Fibroblast of skin of right biceps (primary cell): ENCODE data around the gene IL20RB.

ENCODE experiments used
- DNase-seq: peaks from one replicate; pipeline ENCODE4 v3.0.0-alpha.2; 2013

The IL20RB gene

GRCh38 chr3:137046747-137047146 lies 89.0 kb downstream of the IL20RB start:
- DNase-seq = no peak

GRCh38 chr3:137047240-137047639 lies 89.5 kb downstream of the IL20RB start:
- no peak for DNase-seq

GRCh38 chr3:137050281-137050680 lies 92.5 kb downstream of the IL20RB start:
- no peak for DNase-seq

GRCh38 chr3:137052298-137052697 lies 94.5 kb downstream of the IL20RB start:
- DNase-seq = no peak
